Peyer's patch (tissue), 4 donors: ENCODE measurements around the gene CD96. TPM values are rescaled to one million over a fixed set of nuclear protein-coding genes. Genes with fewer than 3 reads are reported as not detected.
A peak's percentile ranks its signal among the peaks of the same experiment; 100 is the strongest.

Source experiments
- DNase-seq, 3 donors: peaks; one replicate each; pipeline ENCODE4 v3.0.0-alpha.2; 2017 to 2019
- H3K27ac ChIP-seq, 4 donors: fragments of 200-600 bp; sonication (generic); one replicate each; pipeline ENCODE4 v1.5.1; 2016 to 2019
- H3K27me3 ChIP-seq, 2 donors: fragments of 200-600 bp; sonication (generic); one replicate each; pipeline ENCODE4 v1.5.1; 2019
- H3K36me3 ChIP-seq, 3 donors: fragments of 200-600 bp; sonication (generic); one replicate each; pipeline ENCODE4 v1.5.1; 2016 to 2019
- H3K4me1 ChIP-seq, 4 donors: fragments of 200-600 bp; sonication (generic); one replicate each; pipeline ENCODE4 v1.5.1; 2016 to 2019
- H3K4me3 ChIP-seq, 4 donors: fragments of 200-600 bp; sonication (generic); 1 replicate in 3 of 4; 2 replicates in 1 of 4; pipeline ENCODE4 v1.5.1; 2016 to 2019; ENCODE audit warnings: mild to moderate bottlenecking in 1 of 4
- H3K9me3 ChIP-seq, 4 donors: fragments of 200-600 bp; sonication (generic); one replicate each; pipeline ENCODE4 v1.5.1; 2016 to 2019; ENCODE audit warnings: mild to moderate bottlenecking in 1 of 4
- CTCF ChIP-seq, 6 experiments: fragments of 450-650 bp in 4 of 6; fragments of 200-600 bp in 2 of 6; sonication (generic) in 1 of 6; IDR thresholded peaks; one replicate each; pipeline ENCODE4 v1.5.1; 2017 to 2019; ENCODE audit warnings: antibody characterized with exemption in 6 of 6, mild to moderate bottlenecking in 3 of 6, moderate library complexity in 1 of 6
- POLR2A ChIP-seq, 2 donors: fragments of 450-650 bp; IDR thresholded peaks; one replicate each; pipeline ENCODE4 v1.5.1; 2017; ENCODE audit warnings: antibody characterized with exemption in 2 of 2, mild to moderate bottlenecking in 2 of 2, moderate library complexity in 2 of 2
- total RNA-seq, 4 donors: library from RNA; depleted of rRNA; stranded (reverse); fragments of >200 nt; gene quantifications; one replicate each; pipeline ENCODE4 v1.1.0, GENCODE V29; 2016

Gene CD96
- total RNA-seq, 4 donors from 2014 or later: 4.3 to 15.7 (median 11.3) TPM

GRCh38 chr3:111571907-111572460 is 30.0 kb downstream of the CD96 start:
- Histone ChIP-seq H3K36me3 (no peaks in the 10 kb centered on the region), H3K9me3 (no peaks in the 10 kb centered on the region), H3K4me3 (no peak overlapping the region), H3K4me1 (no peaks in the 10 kb centered on the region), H3K27me3 (no peaks in the 10 kb centered on the region), H3K27ac (no peak overlapping the region)
- no peak for TF ChIP-seq POLR2A (IDR thresholded peaks at IDR 0.05)
- TF ChIP-seq CTCF (IDR thresholded peaks at IDR 0.05): no peak
- no peak for DNase-seq

- H3K4me1 ChIP-seq: no peaks in the 10 kb centered on the region
- H3K27me3 ChIP-seq: no peaks in the 10 kb centered on the region
- no peak for TF ChIP-seq POLR2A (IDR thresholded peaks at IDR 0.05)
- no peak for TF ChIP-seq CTCF (IDR thresholded peaks at IDR 0.05)
These were observed 35.1 kb downstream of the CD96 start for GRCh38 chr3:111577113-111577512.

GRCh38 chr3:111577798-111578685 is 36.0 kb downstream of the CD96 start:
- peak in 3 of 6 experiments; percentile 70 to 79 (median 70) for TF ChIP-seq CTCF (IDR thresholded peaks at IDR 0.05)
- no peak for TF ChIP-seq POLR2A (IDR thresholded peaks at IDR 0.05)
- no peak overlapping the region for H3K4me3 ChIP-seq
- H3K27ac ChIP-seq: no peak overlapping the region
- H3K27me3 ChIP-seq: no peaks in the 10 kb centered on the region
- H3K36me3 ChIP-seq: no peaks in the 10 kb centered on the region
- no peaks in the 10 kb centered on the region for H3K4me1 ChIP-seq
- peak in 1 of 3 donors; percentile 47 for DNase-seq
- no peaks in the 10 kb centered on the region for H3K9me3 ChIP-seq

More at GRCh38 chr3:111577113-111577512, 35.1 kb downstream of the CD96 start:
- no peak overlapping the region for H3K27ac ChIP-seq
- no peaks in the 10 kb centered on the region for H3K36me3 ChIP-seq
- DNase-seq: no peak
- H3K4me3 ChIP-seq: no peak overlapping the region
- no peaks in the 10 kb centered on the region for H3K9me3 ChIP-seq

- DNase-seq: no peak
- no peaks in the 10 kb centered on the region for H3K4me1 ChIP-seq
- H3K4me3 ChIP-seq: no peak overlapping the region
- no peaks in the 10 kb centered on the region for H3K9me3 ChIP-seq
- TF ChIP-seq POLR2A (IDR thresholded peaks at IDR 0.05) (no peak), CTCF (IDR thresholded peaks at IDR 0.05) (no peak)
- H3K27me3 ChIP-seq: no peaks in the 10 kb centered on the region
- no peak overlapping the region for H3K27ac ChIP-seq
- H3K36me3 ChIP-seq: no peaks in the 10 kb centered on the region
These were observed 36.9 kb downstream of the CD96 start for GRCh38 chr3:111578867-111579266.

GRCh38 chr3:111579495-111579894 is 37.5 kb downstream of the CD96 start:
- Histone ChIP-seq H3K9me3 (no peaks in the 10 kb centered on the region), H3K4me1 (no peaks in the 10 kb centered on the region), H3K27me3 (no peaks in the 10 kb centered on the region), H3K27ac (no peak overlapping the region), H3K36me3 (no peaks in the 10 kb centered on the region), H3K4me3 (no peak overlapping the region)
- no peak for DNase-seq
- no peak for TF ChIP-seq CTCF (IDR thresholded peaks at IDR 0.05)
- TF ChIP-seq POLR2A (IDR thresholded peaks at IDR 0.05): no peak
